Measurements from ENCODE around the gene CDH4. TPM values are rescaled to one million over a fixed set of nuclear protein-coding genes. Genes with fewer than 3 reads are reported as not detected.
A peak's percentile ranks its signal among the peaks of the same experiment; 100 is the strongest.

The CDH4 gene
- total RNA-seq, 1 donor from 2014 or later = 12.1 TPM

DNA sequence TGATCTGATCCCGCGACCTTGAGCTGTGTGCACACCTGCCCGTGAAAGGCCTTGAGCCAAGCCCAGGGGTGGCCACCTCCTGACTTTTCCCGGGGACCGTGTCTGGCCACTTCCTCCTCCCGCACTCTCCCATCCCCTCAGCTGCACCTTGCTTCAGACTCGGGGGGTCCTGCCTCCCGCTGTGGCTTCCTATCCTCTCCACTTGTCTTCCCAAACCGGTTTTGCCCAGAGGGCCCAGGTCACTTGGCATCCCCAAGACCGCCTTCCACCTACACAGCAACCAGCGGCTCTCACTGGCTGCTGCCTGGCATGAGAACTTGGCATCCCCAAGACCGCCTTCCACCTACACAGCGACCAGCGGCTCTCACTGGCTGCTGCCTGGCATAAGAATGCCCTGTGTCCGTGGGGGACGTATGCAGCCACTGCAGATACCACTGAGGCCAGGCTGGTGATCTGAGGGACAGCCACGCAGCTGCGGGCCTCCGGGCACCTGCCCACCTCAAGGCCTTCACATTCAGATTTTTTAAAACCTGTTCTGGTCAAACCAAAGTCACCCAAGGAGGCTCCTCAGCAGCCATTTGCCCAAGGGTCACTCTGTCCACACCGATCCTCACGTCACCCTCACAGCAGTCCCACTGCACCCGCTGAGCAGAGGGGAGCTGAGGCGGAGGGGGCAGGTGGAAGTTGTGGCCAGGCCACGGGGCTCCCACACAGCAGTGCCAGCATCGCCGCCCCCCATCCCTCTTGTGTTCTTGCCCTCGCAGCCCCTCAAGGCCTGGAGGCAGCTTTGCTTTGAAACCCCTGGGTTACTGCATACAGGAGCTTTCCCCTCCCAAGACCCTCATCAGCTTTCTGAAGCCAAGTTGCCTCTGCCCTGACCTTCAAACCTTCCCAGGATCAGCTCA is 568.1 kb downstream of the CDH4 start:
- Histone ChIP-seq H3K4me3 (ENCODE audit: low read depth, low read length) (no peak overlapping the region), H3K27me3 (ENCODE audit: control insufficient read depth, insufficient read depth, low read length) (no peaks in the 10 kb centered on the region), H3K36me3 (ENCODE audit: control insufficient read depth, insufficient read depth, low read length) (no peaks in the 10 kb centered on the region)
- DNase-seq (ENCODE audit: low read depth) = no peak
- no peak for FAIRE-seq
- TF ChIP-seq, protein P1, sequence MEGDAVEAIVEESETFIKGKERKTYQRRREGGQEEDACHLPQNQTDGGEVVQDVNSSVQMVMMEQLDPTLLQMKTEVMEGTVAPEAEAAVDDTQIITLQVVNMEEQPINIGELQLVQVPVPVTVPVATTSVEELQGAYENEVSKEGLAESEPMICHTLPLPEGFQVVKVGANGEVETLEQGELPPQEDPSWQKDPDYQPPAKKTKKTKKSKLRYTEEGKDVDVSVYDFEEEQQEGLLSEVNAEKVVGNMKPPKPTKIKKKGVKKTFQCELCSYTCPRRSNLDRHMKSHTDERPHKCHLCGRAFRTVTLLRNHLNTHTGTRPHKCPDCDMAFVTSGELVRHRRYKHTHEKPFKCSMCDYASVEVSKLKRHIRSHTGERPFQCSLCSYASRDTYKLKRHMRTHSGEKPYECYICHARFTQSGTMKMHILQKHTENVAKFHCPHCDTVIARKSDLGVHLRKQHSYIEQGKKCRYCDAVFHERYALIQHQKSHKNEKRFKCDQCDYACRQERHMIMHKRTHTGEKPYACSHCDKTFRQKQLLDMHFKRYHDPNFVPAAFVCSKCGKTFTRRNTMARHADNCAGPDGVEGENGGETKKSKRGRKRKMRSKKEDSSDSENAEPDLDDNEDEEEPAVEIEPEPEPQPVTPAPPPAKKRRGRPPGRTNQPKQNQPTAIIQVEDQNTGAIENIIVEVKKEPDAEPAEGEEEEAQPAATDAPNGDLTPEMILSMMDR (IDR thresholded peaks at IDR 0.05; ENCODE audit: insufficient read depth, low read length, severe bottlenecking) = no peak

GRCh38 chr20:61821735-61822134 is 569.7 kb downstream of the CDH4 start:
- Histone ChIP-seq H3K4me3 (ENCODE audit: low read depth, low read length) (no peak overlapping the region), H3K27me3 (ENCODE audit: control insufficient read depth, insufficient read depth, low read length) (no peaks in the 10 kb centered on the region), H3K36me3 (ENCODE audit: control insufficient read depth, insufficient read depth, low read length) (no peaks in the 10 kb centered on the region)
- TF ChIP-seq, protein P1 (IDR thresholded peaks at IDR 0.05; ENCODE audit: insufficient read depth, low read length, severe bottlenecking) = no peak
- DNase-seq (ENCODE audit: low read depth) (no peak), FAIRE-seq (no peak)

DNA sequence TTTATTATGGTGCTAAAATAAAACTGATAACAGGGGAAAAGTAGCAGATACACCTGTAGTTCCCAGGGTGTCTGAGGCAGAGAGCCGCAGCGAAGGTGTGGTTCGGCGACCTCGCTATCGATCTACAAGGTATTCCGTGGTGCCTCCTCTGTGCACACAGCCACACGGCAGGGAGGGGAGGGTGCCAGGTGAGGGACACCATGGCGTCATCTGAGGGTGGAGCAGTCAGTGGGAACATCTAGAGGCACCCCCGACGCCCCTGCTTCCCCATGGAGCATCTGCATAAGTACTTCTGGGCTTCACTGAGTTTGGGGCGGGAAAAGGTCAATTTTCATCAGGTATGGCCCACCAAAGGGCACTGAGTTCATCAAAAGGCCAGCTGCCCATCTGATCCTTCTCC is 570.3 kb downstream of the CDH4 start:
- H3K36me3 ChIP-seq (ENCODE audit: control insufficient read depth, insufficient read depth, low read length) = no peaks in the 10 kb centered on the region
- TF ChIP-seq, protein P1 (IDR thresholded peaks at IDR 0.05; ENCODE audit: insufficient read depth, low read length, severe bottlenecking) = no peak
- no peak for FAIRE-seq
- no peak for DNase-seq (ENCODE audit: low read depth)
- H3K4me3 ChIP-seq (ENCODE audit: low read depth, low read length) = no peak overlapping the region
- no peaks in the 10 kb centered on the region for H3K27me3 ChIP-seq (ENCODE audit: control insufficient read depth, insufficient read depth, low read length)

GRCh38 chr20:61823242-61823641 is 571.2 kb downstream of the CDH4 start:
- H3K36me3 ChIP-seq (ENCODE audit: control insufficient read depth, insufficient read depth, low read length) = no peaks in the 10 kb centered on the region
- no peak for DNase-seq (ENCODE audit: low read depth)
- H3K27me3 ChIP-seq (ENCODE audit: control insufficient read depth, insufficient read depth, low read length) = no peaks in the 10 kb centered on the region
- FAIRE-seq = peak; percentile 55
- TF ChIP-seq, protein P1 (IDR thresholded peaks at IDR 0.05; ENCODE audit: insufficient read depth, low read length, severe bottlenecking) = no peak
- no peak overlapping the region for H3K4me3 ChIP-seq (ENCODE audit: low read depth, low read length)

- TF ChIP-seq, protein P1 (IDR thresholded peaks at IDR 0.05; ENCODE audit: insufficient read depth, low read length, severe bottlenecking) = no peak
- Histone ChIP-seq H3K27me3 (ENCODE audit: control insufficient read depth, insufficient read depth, low read length) (no peaks in the 10 kb centered on the region), H3K36me3 (ENCODE audit: control insufficient read depth, insufficient read depth, low read length) (no peaks in the 10 kb centered on the region), H3K4me3 (ENCODE audit: low read depth, low read length) (no peak overlapping the region)
- DNase-seq (ENCODE audit: low read depth) (no peak), FAIRE-seq (no peak)
Observed at GRCh38 chr20:61828891-61829290, 576.8 kb downstream of the CDH4 start.
